B cell (primary cell): ENCODE results near the gene ZNF311. TPM values are rescaled to one million over a fixed set of nuclear protein-coding genes. Genes with fewer than 3 reads are reported as not detected.

Experiments used
- ATAC-seq: fragments of 200-7000 bp; cut with Tn5 transposase; one replicate; pipeline ENCODE4 v1.10.0; 2021; ENCODE audit warnings: low read depth, mild to moderate bottlenecking, moderate number of reproducible peaks, moderate library complexity
- CTCF ChIA-PET: fragments of 350-600 bp; sonication (Branson Sonifier 250); formaldehyde crosslinking; loops from one replicate; lab custom pipeline; 2021; ENCODE audit warnings: antibody characterized with exemption, inconsistent platforms; lab: Charles Lee
- POLR2A ChIA-PET: fragments of 350-600 bp; sonication (Branson Sonifier 250); formaldehyde crosslinking; loops from one replicate; lab custom pipeline; 2021; ENCODE audit warnings: antibody characterized with exemption; lab: Charles Lee
- DNase-seq: peaks from one replicate; pipeline ENCODE4 v3.0.0; 2013
- H2AFZ ChIP-seq: 2 replicates; pipeline ENCODE4 v1.6.1; 2012; ENCODE audit warnings: mild to moderate bottlenecking, low read depth, low read length; ENCODE audit not compliant: insufficient read depth, poor library complexity, severe bottlenecking
- H3K27ac ChIP-seq, 2 donors: 1 replicate in 1 of 2; 2 replicates in 1 of 2; pipeline ENCODE4 v1.5.1; 2012 to 2013; ENCODE audit warnings: low read length in 2 of 2, mild to moderate bottlenecking in 2 of 2, moderate library complexity in 1 of 2
- H3K27me3 ChIP-seq, 4 experiments: fragments of 200-600 bp in 1 of 4; sonication (generic) in 1 of 4; replicated peaks in 1 of 4; 1 replicate in 2 of 4; 2 replicates in 2 of 4; pipeline versions ENCODE4 v1.6.1 to v1.7.0; 2013 to 2016; ENCODE audit warnings: low read length in 3 of 4, mild to moderate bottlenecking in 2 of 4, mixed read lengths in 1 of 4, moderate library complexity in 1 of 4; ENCODE audit not compliant: insufficient read depth in 4 of 4, control insufficient read depth in 3 of 4; ENCODE audit errors: control extremely low read depth in 1 of 4
- H3K36me3 ChIP-seq, 2 experiments: replicated peaks in 1 of 2; 1 replicate in 1 of 2; 2 replicates in 1 of 2; pipeline versions ENCODE4 v1.6.1 to v1.7.1; 2013; ENCODE audit warnings: low read length in 1 of 2; ENCODE audit not compliant: insufficient read depth in 2 of 2, control insufficient read depth in 1 of 2; ENCODE audit errors: control extremely low read depth in 1 of 2, extremely low read depth in 1 of 2
- H3K4me1 ChIP-seq, 2 donors: fragments of 200-600 bp in 1 of 2; sonication (generic) in 1 of 2; 1 replicate in 1 of 2; 2 replicates in 1 of 2; pipeline versions ENCODE4 v1.5.1 to v1.6.1; 2013 to 2017; ENCODE audit warnings: low read length in 2 of 2; ENCODE audit not compliant: control insufficient read depth in 2 of 2, insufficient read depth in 2 of 2
- H3K4me2 ChIP-seq: replicated peaks from 2 replicates; pipeline ENCODE3; 2012; ENCODE audit warnings: mild to moderate bottlenecking, low read depth, low read length; ENCODE audit not compliant: poor library complexity, severe bottlenecking
- H3K4me3 ChIP-seq, 5 experiments: fragments of 200-600 bp in 1 of 5; sonication (generic) in 1 of 5; 1 replicate in 3 of 5; 2 replicates in 2 of 5; pipeline versions ENCODE4 v1.5.1 to v1.7.0; 2011 to 2016; ENCODE audit warnings: low read length in 4 of 5, mild to moderate bottlenecking in 4 of 5, low read depth in 2 of 5, control low read depth in 1 of 5, moderate library complexity in 1 of 5; ENCODE audit not compliant: insufficient read depth in 1 of 5; ENCODE audit errors: control extremely low read depth in 1 of 5, extremely low read depth in 1 of 5
- H3K79me2 ChIP-seq: fragments of 200-600 bp; sonication (generic); one replicate; pipeline ENCODE4 v1.6.0; 2016; ENCODE audit warnings: low read length; ENCODE audit not compliant: control insufficient read depth, insufficient read depth
- H3K9ac ChIP-seq: fragments of 200-600 bp; sonication (generic); 2 replicates; pipeline ENCODE4 v1.6.1; 2017; ENCODE audit warnings: mild to moderate bottlenecking, low read length, moderate library complexity
- H3K9me3 ChIP-seq, 3 donors: one replicate each; pipeline versions ENCODE4 v1.6.1 to v1.7.1; 2013; ENCODE audit warnings: low read length in 2 of 3; ENCODE audit not compliant: control insufficient read depth in 2 of 3, insufficient read depth in 1 of 3; ENCODE audit errors: control extremely low read depth in 1 of 3
- H4K20me1 ChIP-seq: 2 replicates; pipeline ENCODE4 v1.6.0; 2012; ENCODE audit warnings: mild to moderate bottlenecking, low read length; ENCODE audit not compliant: insufficient read depth, control insufficient read depth, poor library complexity, severe bottlenecking
- H3K27ac Mint-ChIP-seq: one replicate; pipeline ENCODE4 v1.8.0; 2021; ENCODE audit warnings: mixed read lengths
- H3K27me3 Mint-ChIP-seq: one replicate; pipeline ENCODE4 v1.8.0; 2021; ENCODE audit warnings: mixed read lengths
- H3K4me1 Mint-ChIP-seq: one replicate; pipeline ENCODE4 v1.8.0; 2021; ENCODE audit warnings: mixed read lengths
- H3K4me3 Mint-ChIP-seq: one replicate; pipeline ENCODE4 v1.8.0; 2021; ENCODE audit warnings: mixed read lengths
- H3K9me3 Mint-ChIP-seq: one replicate; pipeline ENCODE4 v1.8.0; 2022; ENCODE audit warnings: mixed read lengths; ENCODE audit not compliant: insufficient read depth
- CTCF ChIP-seq: fragments of 200-600 bp; IDR thresholded peaks from one replicate; pipeline ENCODE4 v1.8.0; 2022; ENCODE audit warnings: antibody characterized with exemption, mild to moderate bottlenecking
- EZH2 ChIP-seq: IDR thresholded peaks from 2 replicates; pipeline ENCODE4 v1.6.1; 2012; ENCODE audit warnings: borderline replicate concordance, low read depth, mild to moderate bottlenecking, moderate library complexity, low read length; ENCODE audit not compliant: insufficient read depth, poor library complexity, severe bottlenecking
- WGBS: methylation state at CpG from one replicate; pipeline ENCODE4 v1.1.5; 2013; ENCODE audit warnings: missing lambda C conversion rate; ENCODE audit not compliant: insufficient coverage; 5-methylcytosine and 5-hydroxymethylcytosine counted together
- intact Hi-C: fragments of 100-400 bp; cut with micrococcal nuclease; formaldehyde crosslinking; loops from one replicate; pipeline ENCODE4 v1.10.0; 2022
- polyA plus RNA-seq: library from polyadenylated mRNA; depleted of rRNA; stranded (reverse); fragments of >200 nt; gene quantifications from 2 replicates; pipeline ENCODE4 v1.2.3, GENCODE V29; 2012
- total RNA-seq, 2 donors: library from RNA; stranded (reverse); fragments of 120-200 nt in 1 of 2; gene quantifications; 1 replicate in 1 of 2; 2 replicates in 1 of 2; pipeline versions ENCODE4 v1.2.3 to v1.2.4, GENCODE V29; 2013 to 2022

The ZNF311 gene
- total and polyA plus RNA-seq, 2 donors (not counting 1 experiment from before 2014, with no cell fraction given), result 0.17 TPM; not detected in 1

- WGBS, result 86% methylated on average over 1 of the region's 1 CpG
- Histone ChIP-seq H3K27ac (no peak within 1 kb of the TSS), H3K9ac (no peak within 1 kb of the TSS), H3K36me3 (no peaks in the 10 kb centered on the region), H4K20me1 (no peaks in the 10 kb centered on the region), H3K4me2 (no peak within 1 kb of the TSS), H3K9me3 (peaks cover 0 to 2% (median 0%) of the 10 kb centered on the region in 3 donors), H2AFZ (no peak within 1 kb of the TSS), H3K79me2 (no peaks in the 10 kb centered on the region), H3K4me1 (no peaks in the 10 kb centered on the region), H3K4me3 (no peak within 1 kb of the TSS), H3K27me3 (peaks cover 0 to 22% (median 2%) of the 10 kb centered on the region in 4 experiments)
- peaks cover 42% of the 10 kb centered on the region for H3K27me3 Mint-ChIP-seq
- H3K27ac Mint-ChIP-seq, result no peak within 1 kb of the TSS
- intact Hi-C loops, result no loop called here
- POLR2A ChIA-PET, result interaction anchor here (0.6 kb wide), 1 partner anchor 170 kb away, joined by 7 read pairs; no protein-coding TSS in a partner anchor
- H3K9me3 Mint-ChIP-seq, result peaks cover 2% of the 10 kb centered on the region
- ATAC-seq (no peak), DNase-seq (no peak)
- CTCF ChIA-PET, result no interaction called here
- no peak within 1 kb of the TSS for H3K4me3 Mint-ChIP-seq
- no peaks in the 10 kb centered on the region for H3K4me1 Mint-ChIP-seq
- no peak for TF ChIP-seq EZH2
- no peak for TF ChIP-seq CTCF
Measured at GRCh38 chr6:29045075-29045474, 40.0 kb upstream of the ZNF311 start, which contains the start of gene OR2W1. Gene OR2W1, minus strand, starts transcription at chr6:29045175. Its CDS starts 0 bp downstream, at chr6:29045175.

GRCh38 chr6:29035951-29036350 lies 30.8 kb upstream of the ZNF311 start:
- WGBS, result 93% methylated on average over 19 of the region's 24 CpGs
- Histone ChIP-seq H3K9ac (no peak overlapping the region), H3K27me3 (no peaks in the 10 kb centered on the region), H2AFZ (no peak overlapping the region), H3K4me3 (no peak overlapping the region), H3K4me1 (no peaks in the 10 kb centered on the region), H4K20me1 (no peaks in the 10 kb centered on the region), H3K36me3 (no peaks in the 10 kb centered on the region), H3K79me2 (no peaks in the 10 kb centered on the region), H3K9me3 (peaks cover 0 to 5% (median 0%) of the 10 kb centered on the region in 3 donors), H3K27ac (no peak overlapping the region), H3K4me2 (no peak overlapping the region)
- no peak overlapping the region for H3K4me3 Mint-ChIP-seq
- CTCF ChIA-PET, result no interaction called here
- no peak for DNase-seq
- no peaks in the 10 kb centered on the region for H3K9me3 Mint-ChIP-seq
- no peak for TF ChIP-seq EZH2
- no peak for TF ChIP-seq CTCF
- no peak overlapping the region for H3K27ac Mint-ChIP-seq
- no peaks in the 10 kb centered on the region for H3K4me1 Mint-ChIP-seq
- peaks cover 26% of the 10 kb centered on the region for H3K27me3 Mint-ChIP-seq
- POLR2A ChIA-PET, result no interaction called here
- intact Hi-C loops, result no loop called here
- no peak for ATAC-seq
